WI38 (cell line): ENCODE measurements around the gene ESPNL.

Experiments
- H3K4me3 ChIP-seq: 2 replicates; pipeline ENCODE4 v1.5.1; 2011; ENCODE audit warnings: low read depth, mild to moderate bottlenecking, control low read depth, low read length
- TF ChIP-seq, protein P1 (sequence below): IDR thresholded peaks from 2 replicates; pipeline ENCODE4 v1.5.1; 2012; ENCODE audit warnings: low read depth, mild to moderate bottlenecking, control low read depth, low read length

The ESPNL gene

DNA sequence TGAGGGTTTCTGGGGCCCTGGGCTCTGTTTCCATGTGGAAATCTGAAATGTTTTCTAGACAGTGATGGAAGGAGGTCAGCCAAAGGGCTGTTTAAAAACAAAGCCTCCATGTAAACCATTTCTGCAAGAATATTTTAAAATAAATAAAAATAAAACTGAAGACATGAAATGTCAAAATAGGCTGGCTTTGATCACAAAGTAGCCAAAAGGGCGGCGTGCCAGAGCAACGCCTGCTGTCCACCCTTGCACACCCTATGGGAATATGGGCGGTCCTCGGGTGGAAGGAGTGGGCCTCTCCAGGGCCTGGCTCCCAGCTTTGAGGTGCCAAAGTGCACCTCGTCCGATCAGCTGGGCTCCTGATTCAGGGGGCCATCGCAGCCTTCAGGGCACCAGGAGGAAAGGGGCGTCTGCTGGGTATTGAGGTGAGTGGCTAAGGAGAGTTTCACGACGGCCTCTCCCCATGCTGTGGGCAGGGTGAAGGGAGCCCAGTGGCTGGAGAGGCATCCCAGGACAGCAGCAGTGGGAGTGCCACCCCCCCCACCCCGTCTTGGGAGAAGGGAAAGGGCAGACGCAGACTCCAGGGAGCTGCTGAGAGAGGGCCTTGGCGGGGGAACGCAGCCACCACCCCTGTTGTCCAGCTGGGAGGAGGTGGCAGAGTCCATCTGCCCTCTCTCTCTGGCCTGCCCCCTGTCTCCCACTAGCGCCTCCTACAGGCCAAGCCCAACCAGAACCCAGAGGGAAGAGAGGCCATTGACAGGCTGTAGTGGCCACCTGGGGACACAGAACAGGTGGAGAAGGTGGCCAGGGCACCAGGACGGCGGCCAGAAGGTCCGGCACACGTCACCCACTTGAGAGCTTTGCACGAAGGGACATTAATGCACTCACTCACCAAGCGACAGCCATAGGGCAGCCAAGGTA, 52.9 kb downstream of the ESPNL start:
- TF ChIP-seq, protein P1, sequence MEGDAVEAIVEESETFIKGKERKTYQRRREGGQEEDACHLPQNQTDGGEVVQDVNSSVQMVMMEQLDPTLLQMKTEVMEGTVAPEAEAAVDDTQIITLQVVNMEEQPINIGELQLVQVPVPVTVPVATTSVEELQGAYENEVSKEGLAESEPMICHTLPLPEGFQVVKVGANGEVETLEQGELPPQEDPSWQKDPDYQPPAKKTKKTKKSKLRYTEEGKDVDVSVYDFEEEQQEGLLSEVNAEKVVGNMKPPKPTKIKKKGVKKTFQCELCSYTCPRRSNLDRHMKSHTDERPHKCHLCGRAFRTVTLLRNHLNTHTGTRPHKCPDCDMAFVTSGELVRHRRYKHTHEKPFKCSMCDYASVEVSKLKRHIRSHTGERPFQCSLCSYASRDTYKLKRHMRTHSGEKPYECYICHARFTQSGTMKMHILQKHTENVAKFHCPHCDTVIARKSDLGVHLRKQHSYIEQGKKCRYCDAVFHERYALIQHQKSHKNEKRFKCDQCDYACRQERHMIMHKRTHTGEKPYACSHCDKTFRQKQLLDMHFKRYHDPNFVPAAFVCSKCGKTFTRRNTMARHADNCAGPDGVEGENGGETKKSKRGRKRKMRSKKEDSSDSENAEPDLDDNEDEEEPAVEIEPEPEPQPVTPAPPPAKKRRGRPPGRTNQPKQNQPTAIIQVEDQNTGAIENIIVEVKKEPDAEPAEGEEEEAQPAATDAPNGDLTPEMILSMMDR, result peak; percentile 20; the same call in 1 of the 2 replicates
- no peak overlapping the region for H3K4me3 ChIP-seq

DNA sequence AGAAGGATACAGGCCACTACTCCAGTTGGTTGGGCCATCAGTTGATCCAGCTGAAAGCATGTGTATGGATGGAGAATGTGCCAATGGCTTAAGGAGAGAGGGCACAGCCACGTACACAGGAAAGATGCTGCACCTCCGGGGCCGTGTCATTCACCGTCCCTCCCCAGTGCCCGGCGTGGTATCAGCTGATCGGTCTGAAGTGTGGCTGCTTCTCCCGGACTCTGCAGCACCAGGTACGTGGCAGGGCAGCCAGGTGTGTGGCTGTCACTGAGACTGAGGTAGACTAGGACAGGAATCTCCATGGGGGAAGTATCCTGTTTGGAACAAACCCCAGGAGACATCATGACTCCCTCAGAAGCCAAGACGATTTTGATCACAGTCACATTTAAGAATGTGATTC, 54.4 kb downstream of the ESPNL start:
- H3K4me3 ChIP-seq, result no peak overlapping the region
- TF ChIP-seq, protein P1, result no peak

DNA sequence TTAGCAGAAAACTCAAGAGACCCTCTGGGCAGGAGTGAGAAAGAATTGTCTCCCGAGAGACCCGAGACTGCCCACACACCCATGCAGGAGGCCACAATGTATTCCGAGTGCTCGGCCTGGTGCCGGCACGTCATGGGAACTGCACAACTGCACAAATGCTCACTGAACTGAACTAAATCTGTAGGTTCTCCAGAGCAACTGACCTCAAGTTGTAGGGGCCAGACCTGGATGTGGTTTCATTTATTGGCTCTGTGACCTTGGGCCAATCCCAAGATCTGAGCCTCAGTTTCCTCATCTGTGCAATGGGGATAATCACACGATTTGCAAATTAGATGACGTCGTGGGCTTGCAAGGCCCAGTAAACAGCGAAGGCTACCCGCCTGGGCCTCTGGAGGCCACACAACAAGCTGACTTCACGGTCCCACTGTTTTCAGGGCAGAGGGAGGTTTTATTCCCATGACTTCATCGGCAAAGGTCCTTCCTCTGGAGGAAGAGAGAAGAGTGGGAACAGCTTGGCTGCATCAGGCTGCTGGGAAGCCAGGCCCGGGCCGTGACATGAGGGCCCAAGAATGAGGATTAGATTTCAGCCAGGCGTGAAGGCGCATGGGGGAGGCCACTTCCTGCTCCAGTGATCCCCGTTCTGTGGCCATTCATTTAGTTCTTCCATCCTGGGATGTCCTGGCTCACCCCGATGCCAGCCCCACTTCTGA, 55.1 kb downstream of the ESPNL start:
- TF ChIP-seq, protein P1, result no peak

DNA sequence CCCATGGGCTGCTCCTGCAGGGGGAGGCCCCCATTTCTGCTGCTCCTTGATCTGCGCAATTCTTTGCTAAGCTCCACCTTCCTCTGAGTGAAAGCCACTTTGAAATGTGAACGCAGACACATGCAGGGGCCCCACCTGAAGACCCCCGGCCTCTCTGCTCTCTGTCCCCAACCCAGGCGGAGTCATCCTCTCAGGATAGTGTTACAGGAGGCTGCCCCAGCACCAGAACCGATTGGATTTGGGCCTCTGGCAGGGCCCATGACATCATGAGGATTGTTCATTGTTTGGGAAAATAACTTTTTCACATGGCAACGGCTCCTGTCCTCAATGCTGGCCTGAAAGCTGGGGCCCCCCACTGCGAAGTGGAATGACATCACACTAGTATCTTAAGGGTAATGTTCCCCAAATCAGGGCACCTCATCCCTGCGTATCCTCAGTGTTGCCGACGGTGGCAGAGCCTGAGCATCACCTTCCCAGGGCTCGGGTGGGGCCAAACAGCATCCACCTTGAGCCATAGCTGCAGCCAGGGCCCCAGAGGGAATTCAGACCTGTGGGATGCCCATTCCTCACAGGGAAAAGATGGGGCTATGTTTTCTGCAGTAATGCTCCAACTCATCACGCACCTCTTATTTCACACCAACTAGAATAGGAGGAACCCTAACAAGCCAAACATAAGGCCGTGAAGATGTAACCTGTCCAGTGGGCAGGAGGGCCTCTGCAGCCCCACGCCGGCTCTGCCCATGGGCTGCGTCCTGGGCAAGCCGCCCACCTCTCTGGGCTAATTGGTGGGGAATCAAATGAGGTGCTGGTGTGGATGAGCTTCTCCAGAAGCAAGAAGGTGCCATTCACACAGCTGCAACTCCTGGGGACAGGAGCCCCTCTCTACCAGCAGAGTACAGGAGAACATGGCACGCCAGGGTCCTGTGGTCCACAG, 55.9 kb downstream of the ESPNL start:
- TF ChIP-seq, protein P1, result no peak
- no peak overlapping the region for H3K4me3 ChIP-seq

More for the DNA sequence above, 55.1 kb downstream of the ESPNL start:
- no peak overlapping the region for H3K4me3 ChIP-seq

DNA sequence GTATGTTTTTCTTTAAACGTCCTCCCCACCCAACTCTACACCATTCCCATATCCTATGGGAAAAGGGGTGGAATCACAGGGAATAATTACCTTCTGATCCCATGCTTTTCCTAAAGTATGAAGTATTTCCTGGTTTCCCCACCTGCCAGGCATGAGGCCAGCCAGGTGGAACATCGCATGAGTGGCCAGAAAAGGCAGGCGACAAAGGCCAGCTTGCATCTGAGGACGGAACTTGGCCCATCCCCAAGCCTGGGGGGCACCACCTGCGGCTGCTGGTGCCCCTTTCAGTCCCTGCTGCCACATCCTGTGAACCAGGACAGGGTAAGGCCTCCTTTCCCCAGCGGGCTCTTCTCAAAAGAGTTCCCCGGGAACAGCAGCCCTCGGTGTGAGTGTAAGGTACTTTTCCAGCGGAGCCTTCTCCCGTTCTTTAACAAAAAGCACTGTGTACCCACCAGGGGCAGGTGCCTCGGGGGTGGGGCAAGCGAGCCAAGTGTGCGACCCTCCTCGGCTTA, 57.4 kb downstream of the ESPNL start:
- H3K4me3 ChIP-seq, result no peak overlapping the region
- TF ChIP-seq, protein P1, result no peak

DNA sequence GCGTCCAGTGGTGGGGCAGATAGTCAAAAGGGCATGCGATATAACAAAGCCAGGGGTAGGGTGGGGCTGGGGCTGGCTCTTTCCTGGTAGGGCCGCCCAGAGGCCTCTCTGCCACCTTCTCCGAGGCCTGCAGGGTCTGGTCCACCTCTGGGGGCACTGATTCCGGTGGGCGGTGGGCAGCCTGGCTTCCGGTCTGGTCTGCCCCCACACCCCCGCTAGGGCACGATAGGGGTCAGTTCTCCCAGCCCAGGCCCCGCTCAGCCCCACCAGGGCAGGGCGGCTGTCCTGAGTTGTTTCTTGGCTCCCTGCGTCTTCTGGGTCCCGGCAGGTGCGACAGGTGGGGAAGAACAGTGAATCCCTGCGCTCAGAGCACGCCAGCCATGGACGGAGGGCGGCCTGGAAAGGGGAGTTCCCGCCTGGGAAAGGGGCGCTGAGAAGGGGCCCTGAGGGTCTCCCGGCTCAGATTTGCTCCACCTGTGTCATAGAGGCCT, 57.9 kb downstream of the ESPNL start:
- H3K4me3 ChIP-seq, result no peak overlapping the region
- TF ChIP-seq, protein P1, result no peak
